Chondrocyte (in vitro differentiated cells): Measurements from ENCODE around the gene RBM11. TPM values are rescaled to one million over a fixed set of nuclear protein-coding genes. Genes with fewer than 3 reads are reported as not detected.

Experiments
- DNase-seq: peaks from one replicate; pipeline ENCODE4 v3.0.0; 2021; ENCODE audit warnings: mixed read lengths, low spot score
- H3K27ac Mint-ChIP-seq: one replicate; pipeline ENCODE4 v1.8.0; 2021; ENCODE audit warnings: mild to moderate bottlenecking, moderate library complexity, mixed read lengths; ENCODE audit not compliant: unreplicated experiment
- H3K27me3 Mint-ChIP-seq: 2 replicates; pipeline ENCODE4 v1.8.0; 2021; ENCODE audit warnings: low read depth, mixed read lengths
- H3K36me3 Mint-ChIP-seq: 2 replicates; pipeline ENCODE4 v1.8.0; 2021; ENCODE audit warnings: low read depth, mixed read lengths
- H3K4me1 Mint-ChIP-seq: 2 replicates; pipeline ENCODE4 v1.8.0; 2021; ENCODE audit warnings: low read depth, mild to moderate bottlenecking, mixed read lengths
- H3K4me3 Mint-ChIP-seq: one replicate; pipeline ENCODE4 v1.8.0; 2021; ENCODE audit warnings: mild to moderate bottlenecking, moderate library complexity, mixed read lengths; ENCODE audit not compliant: unreplicated experiment
- H3K9me3 Mint-ChIP-seq: 2 replicates; pipeline ENCODE4 v1.8.0; 2021; ENCODE audit warnings: low read depth, mixed read lengths
- total RNA-seq: library from RNA; stranded (reverse); gene quantifications from 3 replicates; pipeline ENCODE4 v1.2.1, GENCODE V29; 2021
- TF ChIP-seq, protein P1 (sequence below): fragments of 200-600 bp; sonication (generic); IDR thresholded peaks from 2 replicates; pipeline ENCODE4 v1.5.0; 2021; ENCODE audit warnings: antibody characterized with exemption, mild to moderate bottlenecking, moderate library complexity

Gene RBM11
- total RNA-seq, 1 donor from 2014 or later = not detected

GRCh38 chr21:14223365-14223764, 7.4 kb downstream of the RBM11 start:
- Mint-ChIP-seq H3K36me3 (no peaks in the 10 kb centered on the region), H3K4me3 (no peak overlapping the region), H3K27ac (no peak overlapping the region), H3K9me3 (peaks cover 8% of the 10 kb centered on the region), H3K27me3 (peaks cover under 1% of the 10 kb centered on the region), H3K4me1 (no peaks in the 10 kb centered on the region)
- no peak for DNase-seq
- TF ChIP-seq, protein P1, sequence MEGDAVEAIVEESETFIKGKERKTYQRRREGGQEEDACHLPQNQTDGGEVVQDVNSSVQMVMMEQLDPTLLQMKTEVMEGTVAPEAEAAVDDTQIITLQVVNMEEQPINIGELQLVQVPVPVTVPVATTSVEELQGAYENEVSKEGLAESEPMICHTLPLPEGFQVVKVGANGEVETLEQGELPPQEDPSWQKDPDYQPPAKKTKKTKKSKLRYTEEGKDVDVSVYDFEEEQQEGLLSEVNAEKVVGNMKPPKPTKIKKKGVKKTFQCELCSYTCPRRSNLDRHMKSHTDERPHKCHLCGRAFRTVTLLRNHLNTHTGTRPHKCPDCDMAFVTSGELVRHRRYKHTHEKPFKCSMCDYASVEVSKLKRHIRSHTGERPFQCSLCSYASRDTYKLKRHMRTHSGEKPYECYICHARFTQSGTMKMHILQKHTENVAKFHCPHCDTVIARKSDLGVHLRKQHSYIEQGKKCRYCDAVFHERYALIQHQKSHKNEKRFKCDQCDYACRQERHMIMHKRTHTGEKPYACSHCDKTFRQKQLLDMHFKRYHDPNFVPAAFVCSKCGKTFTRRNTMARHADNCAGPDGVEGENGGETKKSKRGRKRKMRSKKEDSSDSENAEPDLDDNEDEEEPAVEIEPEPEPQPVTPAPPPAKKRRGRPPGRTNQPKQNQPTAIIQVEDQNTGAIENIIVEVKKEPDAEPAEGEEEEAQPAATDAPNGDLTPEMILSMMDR = no peak

DNA sequence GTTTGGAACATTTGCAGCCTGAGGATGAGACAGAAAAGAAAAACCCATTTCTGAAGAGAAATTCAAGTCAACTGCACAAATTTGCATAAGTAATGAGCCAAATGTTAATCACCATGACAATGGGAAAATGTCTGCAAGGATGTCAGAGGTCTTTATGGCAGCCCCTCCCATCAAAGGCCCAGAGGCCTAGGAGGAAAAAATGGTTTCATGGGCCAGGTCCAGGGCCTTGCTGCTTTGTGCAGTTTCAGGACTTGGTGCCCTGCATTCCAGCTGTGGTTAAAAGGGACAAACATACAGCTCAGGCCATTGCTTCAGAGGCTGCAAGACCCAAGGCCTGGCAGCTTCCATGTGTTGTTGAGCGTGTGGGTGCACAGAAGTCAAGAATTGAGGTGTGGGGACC, 13.4 kb downstream of the RBM11 start:
- TF ChIP-seq, protein P1 = no peak
- Mint-ChIP-seq H3K36me3 (no peaks in the 10 kb centered on the region), H3K9me3 (peaks cover 26% of the 10 kb centered on the region), H3K4me1 (no peaks in the 10 kb centered on the region), H3K27ac (no peak overlapping the region), H3K4me3 (no peak overlapping the region), H3K27me3 (no peaks in the 10 kb centered on the region)
- no peak for DNase-seq

- TF ChIP-seq, protein P1 = no peak
- no peaks in the 10 kb centered on the region for H3K4me1 Mint-ChIP-seq
- DNase-seq = no peak
- no peaks in the 10 kb centered on the region for H3K27me3 Mint-ChIP-seq
- peaks cover 10% of the 10 kb centered on the region for H3K9me3 Mint-ChIP-seq
- H3K36me3 Mint-ChIP-seq = no peaks in the 10 kb centered on the region
- no peak overlapping the region for H3K4me3 Mint-ChIP-seq
- H3K27ac Mint-ChIP-seq = no peak overlapping the region
Observed at GRCh38 chr21:14235101-14235500, 19.1 kb downstream of the RBM11 start.

- no peak for DNase-seq
- H3K4me1 Mint-ChIP-seq = no peaks in the 10 kb centered on the region
- H3K27me3 Mint-ChIP-seq = no peaks in the 10 kb centered on the region
- no peak overlapping the region for H3K27ac Mint-ChIP-seq
- H3K9me3 Mint-ChIP-seq = peaks cover 12% of the 10 kb centered on the region
- no peaks in the 10 kb centered on the region for H3K36me3 Mint-ChIP-seq
- TF ChIP-seq, protein P1 = no peak
- H3K4me3 Mint-ChIP-seq = no peak overlapping the region
Observed at GRCh38 chr21:14236180-14236579, 20.2 kb downstream of the RBM11 start.

- no peak overlapping the region for H3K27ac Mint-ChIP-seq
- TF ChIP-seq, protein P1 = no peak
- DNase-seq = no peak
- peaks cover 9% of the 10 kb centered on the region for H3K9me3 Mint-ChIP-seq
- no peaks in the 10 kb centered on the region for H3K27me3 Mint-ChIP-seq
- H3K4me1 Mint-ChIP-seq = no peaks in the 10 kb centered on the region
- no peak overlapping the region for H3K4me3 Mint-ChIP-seq
- H3K36me3 Mint-ChIP-seq = no peaks in the 10 kb centered on the region
Observed at GRCh38 chr21:14239281-14239680, 23.3 kb downstream of the RBM11 start.
